SK-N-SH (cell line): ENCODE data around the gene DNAJC1.

Source experiments
- EZH2phosphoT487 ChIP-seq: fragments of 200-600 bp; sonication (generic); IDR thresholded peaks from 2 replicates; pipeline ENCODE4 v1.6.1; 2017; ENCODE audit warnings: low read depth, mixed run types, mild to moderate bottlenecking, antibody characterized with exemption, moderate library complexity, borderline replicate concordance
- FOXJ3 ChIP-seq: sonication (generic); formaldehyde crosslinking; IDR thresholded peaks from 2 replicates; pipeline ENCODE4 v1.5.1; 2020; ENCODE audit warnings: mild to moderate bottlenecking, missing genetic modification reagents
- GATA2 ChIP-seq: sonication (generic); formaldehyde crosslinking; IDR thresholded peaks from 2 replicates; pipeline ENCODE4 v1.5.0; 2020; ENCODE audit warnings: mild to moderate bottlenecking, missing genetic modification reagents
- JUND ChIP-seq: IDR thresholded peaks from 2 replicates; pipeline ENCODE4 v1.4.0; 2012
- MEF2A ChIP-seq: IDR thresholded peaks from 2 replicates; pipeline ENCODE4 v1.4.0; 2012; ENCODE audit warnings: low read depth, borderline replicate concordance
- MXI1 ChIP-seq: IDR thresholded peaks from 2 replicates; pipeline ENCODE4 v1.6.1; 2012; ENCODE audit warnings: mild to moderate bottlenecking, low read depth, low read length, improper control_type of control experiment
- NFIC ChIP-seq: IDR thresholded peaks from 2 replicates; pipeline ENCODE4 v1.4.0; 2012; ENCODE audit warnings: borderline replicate concordance
- POLR2AphosphoS5 ChIP-seq: IDR thresholded peaks from 2 replicates; pipeline ENCODE4 v1.6.1; 2012; ENCODE audit warnings: low read depth, low read length
- RCOR1 ChIP-seq: fragments of 150-350 bp; IDR thresholded peaks from 2 replicates; pipeline ENCODE4 v1.6.1; 2017; ENCODE audit warnings: antibody characterized with exemption, low read length
- RFX5 ChIP-seq: IDR thresholded peaks from 2 replicates; pipeline ENCODE4 v1.6.1; 2012; ENCODE audit warnings: mild to moderate bottlenecking, improper control_type of control experiment, low read length
- SMC3 ChIP-seq: IDR thresholded peaks from 2 replicates; pipeline ENCODE4 v1.6.1; 2012; ENCODE audit warnings: low read depth, low read length, improper control_type of control experiment
- TAF1 ChIP-seq: IDR thresholded peaks from 2 replicates; pipeline ENCODE4 v1.6.1; 2012; ENCODE audit warnings: low read depth, mild to moderate bottlenecking, low read length, moderate library complexity, borderline replicate concordance
- TEAD4 ChIP-seq: IDR thresholded peaks from 2 replicates; pipeline ENCODE4 v1.4.0; 2012; ENCODE audit warnings: mild to moderate bottlenecking, borderline replicate concordance; ENCODE audit not compliant: insufficient read depth
- TF ChIP-seq, protein P1 (sequence below): fragments of 200-600 bp; sonication (generic); IDR thresholded peaks from 2 replicates; pipeline ENCODE4 v1.6.1; 2017; ENCODE audit warnings: antibody characterized with exemption, mild to moderate bottlenecking, moderate library complexity

- TF ChIP-seq JUND: no peak
- TF ChIP-seq RFX5: no peak
- TF ChIP-seq, protein P1, sequence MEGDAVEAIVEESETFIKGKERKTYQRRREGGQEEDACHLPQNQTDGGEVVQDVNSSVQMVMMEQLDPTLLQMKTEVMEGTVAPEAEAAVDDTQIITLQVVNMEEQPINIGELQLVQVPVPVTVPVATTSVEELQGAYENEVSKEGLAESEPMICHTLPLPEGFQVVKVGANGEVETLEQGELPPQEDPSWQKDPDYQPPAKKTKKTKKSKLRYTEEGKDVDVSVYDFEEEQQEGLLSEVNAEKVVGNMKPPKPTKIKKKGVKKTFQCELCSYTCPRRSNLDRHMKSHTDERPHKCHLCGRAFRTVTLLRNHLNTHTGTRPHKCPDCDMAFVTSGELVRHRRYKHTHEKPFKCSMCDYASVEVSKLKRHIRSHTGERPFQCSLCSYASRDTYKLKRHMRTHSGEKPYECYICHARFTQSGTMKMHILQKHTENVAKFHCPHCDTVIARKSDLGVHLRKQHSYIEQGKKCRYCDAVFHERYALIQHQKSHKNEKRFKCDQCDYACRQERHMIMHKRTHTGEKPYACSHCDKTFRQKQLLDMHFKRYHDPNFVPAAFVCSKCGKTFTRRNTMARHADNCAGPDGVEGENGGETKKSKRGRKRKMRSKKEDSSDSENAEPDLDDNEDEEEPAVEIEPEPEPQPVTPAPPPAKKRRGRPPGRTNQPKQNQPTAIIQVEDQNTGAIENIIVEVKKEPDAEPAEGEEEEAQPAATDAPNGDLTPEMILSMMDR: no peak
- no peak for TF ChIP-seq GATA2 (CRISPR knock-in tag)
- TF ChIP-seq EZH2phosphoT487: no peak
- no peak for TF ChIP-seq TAF1
- no peak for TF ChIP-seq NFIC
- TF ChIP-seq POLR2AphosphoS5: no peak
- TF ChIP-seq SMC3: no peak
- no peak for TF ChIP-seq RCOR1
- no peak for TF ChIP-seq TEAD4
- no peak for TF ChIP-seq FOXJ3
- no peak for TF ChIP-seq MEF2A
- TF ChIP-seq MXI1: no peak
These were observed 117.6 kb downstream of the DNAJC1 start for GRCh38 chr10:21885940-21886339.
